Measurements from ENCODE around the gene TGFB3.

DNA sequence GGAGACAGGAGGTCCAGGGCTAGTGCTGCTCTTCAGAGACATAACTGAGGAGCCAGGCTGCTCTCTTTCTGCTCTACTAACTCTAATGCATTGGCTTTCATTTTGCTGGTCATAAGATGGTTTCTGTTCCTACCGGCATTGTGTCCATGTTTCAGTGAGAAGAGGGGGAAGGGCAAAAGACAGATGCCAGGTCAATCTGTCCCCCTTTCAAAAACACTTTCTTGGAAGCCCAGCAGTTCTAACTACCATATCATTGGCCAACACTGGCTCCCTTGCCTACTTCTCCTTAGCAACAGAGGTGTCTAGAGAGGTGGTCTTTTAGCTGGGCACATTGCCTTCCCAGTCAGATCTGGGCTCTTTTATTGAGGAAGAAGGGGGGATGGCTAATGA is 63.9 kb downstream of the TGFB3 start:
- TF ChIP-seq, protein P1, sequence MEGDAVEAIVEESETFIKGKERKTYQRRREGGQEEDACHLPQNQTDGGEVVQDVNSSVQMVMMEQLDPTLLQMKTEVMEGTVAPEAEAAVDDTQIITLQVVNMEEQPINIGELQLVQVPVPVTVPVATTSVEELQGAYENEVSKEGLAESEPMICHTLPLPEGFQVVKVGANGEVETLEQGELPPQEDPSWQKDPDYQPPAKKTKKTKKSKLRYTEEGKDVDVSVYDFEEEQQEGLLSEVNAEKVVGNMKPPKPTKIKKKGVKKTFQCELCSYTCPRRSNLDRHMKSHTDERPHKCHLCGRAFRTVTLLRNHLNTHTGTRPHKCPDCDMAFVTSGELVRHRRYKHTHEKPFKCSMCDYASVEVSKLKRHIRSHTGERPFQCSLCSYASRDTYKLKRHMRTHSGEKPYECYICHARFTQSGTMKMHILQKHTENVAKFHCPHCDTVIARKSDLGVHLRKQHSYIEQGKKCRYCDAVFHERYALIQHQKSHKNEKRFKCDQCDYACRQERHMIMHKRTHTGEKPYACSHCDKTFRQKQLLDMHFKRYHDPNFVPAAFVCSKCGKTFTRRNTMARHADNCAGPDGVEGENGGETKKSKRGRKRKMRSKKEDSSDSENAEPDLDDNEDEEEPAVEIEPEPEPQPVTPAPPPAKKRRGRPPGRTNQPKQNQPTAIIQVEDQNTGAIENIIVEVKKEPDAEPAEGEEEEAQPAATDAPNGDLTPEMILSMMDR (IDR thresholded peaks at IDR 0.05), result no peak
- no peak for TF ChIP-seq POLR2A (IDR thresholded peaks at IDR 0.05)

Data from uterus (tissue), 2 donors.